NOMO-1 treated with DMSO at 0.1 percent for 48 hours (cell line): ENCODE measurements around the gene PCSK5.

Experiments
- DNase-seq: peaks from one replicate; lab custom pipeline; 2025; ENCODE audit not compliant: unreplicated experiment; lab: John Stamatoyannopoulos, UW

Gene PCSK5

GRCh38 chr9:76115982-76116646, 225.6 kb downstream of the PCSK5 start:
- DNase-seq = no peak

- DNase-seq = no peak
These were observed 226.4 kb downstream of the PCSK5 start for GRCh38 chr9:76116913-76117312.

DNA sequence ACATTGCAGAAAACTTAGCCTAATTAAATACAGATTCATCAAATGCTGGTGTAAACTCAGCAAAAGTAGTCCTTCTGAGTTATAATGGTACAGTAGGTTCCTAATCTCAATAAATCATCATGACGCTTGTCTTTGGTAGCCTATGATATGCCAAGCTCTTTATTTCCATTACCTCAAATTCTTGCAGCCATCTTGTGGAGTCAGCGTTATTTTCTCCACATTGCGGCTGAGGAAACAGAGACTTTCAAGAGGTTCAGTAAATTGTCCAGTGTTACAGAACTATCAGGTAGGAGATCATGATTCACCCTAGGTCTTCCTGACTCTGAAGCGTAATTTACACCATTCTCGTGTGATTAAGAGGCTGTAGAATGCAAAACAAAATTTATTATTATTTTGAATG, 237.2 kb downstream of the PCSK5 start:
- DNase-seq = no peak

DNA sequence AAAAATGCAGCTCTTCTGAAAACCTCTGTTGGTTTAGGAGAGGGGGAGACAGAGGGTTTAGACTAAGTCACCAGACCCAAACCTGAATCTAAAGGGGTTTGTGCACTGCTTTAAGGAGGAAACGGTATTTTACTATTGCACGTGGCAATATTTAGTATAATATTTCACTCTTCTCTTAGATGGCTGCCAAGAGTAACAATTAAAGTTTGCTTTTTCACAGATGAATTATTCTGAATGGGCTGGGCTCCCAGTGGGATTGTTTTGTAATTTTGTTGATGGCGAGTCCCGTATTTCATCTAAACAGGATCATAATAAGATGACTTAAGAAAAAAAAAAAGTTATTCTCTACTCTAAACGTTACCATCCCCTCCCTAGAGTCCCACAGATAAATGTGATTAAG, 245.4 kb downstream of the PCSK5 start:
- no peak for DNase-seq

DNA sequence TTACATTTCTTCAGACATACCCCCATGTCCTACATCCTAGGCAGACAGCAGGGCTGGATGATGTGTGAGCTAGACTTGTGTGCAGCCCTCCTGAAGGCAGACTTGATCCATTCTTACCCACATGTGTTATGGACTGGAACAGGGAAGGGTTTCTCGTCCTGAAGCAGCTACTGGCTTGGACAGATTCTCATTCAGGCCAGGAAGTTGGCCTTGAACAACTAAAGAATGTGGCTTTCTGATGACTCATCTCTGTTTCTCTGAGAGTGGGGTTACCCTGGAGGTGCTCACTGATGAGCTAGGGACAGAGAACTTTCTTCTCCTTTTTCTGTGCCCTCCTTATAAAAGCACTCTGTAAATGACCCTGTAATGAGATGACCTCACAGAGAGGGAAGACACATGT, 246.5 kb downstream of the PCSK5 start:
- peak; percentile 43 for DNase-seq

GRCh38 chr9:76137931-76138330, 247.5 kb downstream of the PCSK5 start:
- DNase-seq = no peak

GRCh38 chr9:76138360-76138759, 247.9 kb downstream of the PCSK5 start:
- no peak for DNase-seq

GRCh38 chr9:76143834-76144233, 253.4 kb downstream of the PCSK5 start:
- peak; percentile 10 for DNase-seq

GRCh38 chr9:76150013-76150412, 259.5 kb downstream of the PCSK5 start:
- DNase-seq = no peak

DNA sequence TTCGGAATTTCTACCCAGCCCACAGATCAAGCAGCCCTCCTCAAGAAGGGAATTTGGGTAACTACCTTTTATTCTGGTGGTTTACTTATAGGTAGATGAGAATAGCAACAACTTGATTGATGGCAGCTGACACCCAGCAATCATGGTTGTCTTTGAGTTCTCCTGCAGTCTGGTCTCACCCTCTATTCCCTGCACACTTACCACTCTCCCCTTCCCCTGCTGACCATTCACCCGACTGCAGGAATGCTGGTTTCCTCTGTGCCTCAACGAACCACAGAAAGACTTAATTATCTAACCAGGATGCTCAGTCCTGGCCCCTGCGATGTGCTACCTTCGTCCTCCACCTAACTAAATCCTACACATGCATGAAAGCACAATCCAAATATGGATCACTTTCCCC, 260.8 kb downstream of the PCSK5 start:
- no peak for DNase-seq

DNA sequence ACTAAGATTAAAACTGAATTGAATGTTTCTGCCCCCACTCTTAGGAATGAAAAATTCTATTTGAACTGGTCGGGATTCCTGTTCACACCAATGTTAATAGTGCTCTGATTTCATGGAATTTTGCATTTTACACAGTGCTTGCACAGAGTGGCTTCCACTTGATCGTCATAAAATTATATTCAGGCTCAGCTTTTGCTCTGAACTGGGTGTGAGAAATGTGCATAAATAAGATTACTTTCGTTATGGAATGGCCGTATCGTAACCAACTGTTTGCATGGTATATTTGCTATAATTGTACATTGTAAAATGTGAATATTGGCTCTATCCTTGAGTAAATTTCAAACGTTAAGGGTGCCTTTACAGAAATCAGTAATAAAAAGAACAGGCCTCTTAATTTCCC, 262.9 kb downstream of the PCSK5 start:
- DNase-seq = no peak

- no peak for DNase-seq
These were observed 263.6 kb downstream of the PCSK5 start for GRCh38 chr9:76153902-76154629.

- no peak for DNase-seq
These were observed 264.9 kb downstream of the PCSK5 start for GRCh38 chr9:76155361-76155760.

- DNase-seq = no peak
These were observed 268.2 kb downstream of the PCSK5 start for GRCh38 chr9:76158713-76159112.

DNA sequence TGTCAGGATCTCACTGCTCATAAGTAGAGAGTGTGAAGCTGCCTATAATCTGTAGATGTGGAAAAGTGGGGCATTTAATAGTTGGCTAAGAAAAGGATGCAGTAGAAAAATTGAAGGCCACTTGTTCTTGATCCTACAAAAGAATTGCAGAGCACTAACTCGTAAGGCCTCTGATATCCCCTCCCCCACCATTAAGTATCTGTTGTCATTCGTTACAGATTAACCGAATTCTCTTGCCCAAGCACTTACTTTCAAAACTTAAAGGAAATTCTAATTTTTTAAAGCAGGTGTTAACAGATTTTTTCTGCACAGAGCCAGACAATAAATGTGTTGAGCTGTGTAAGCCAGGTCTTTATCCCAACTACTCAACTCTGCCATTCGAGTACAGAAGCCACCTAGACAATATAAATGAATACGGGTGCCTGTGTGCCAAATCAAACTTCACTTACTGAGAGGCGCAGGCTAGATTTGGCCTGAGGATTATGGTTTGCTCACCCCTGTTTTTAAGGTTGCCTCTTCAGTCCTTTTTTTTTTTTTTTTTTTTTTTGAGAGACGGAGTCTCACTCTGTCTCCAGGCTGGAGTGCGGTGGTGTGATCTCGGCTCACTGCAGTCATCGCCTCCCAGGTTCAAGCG, 268.9 kb downstream of the PCSK5 start:
- DNase-seq = no peak

GRCh38 chr9:76161106-76161505, 270.6 kb downstream of the PCSK5 start:
- no peak for DNase-seq

DNA sequence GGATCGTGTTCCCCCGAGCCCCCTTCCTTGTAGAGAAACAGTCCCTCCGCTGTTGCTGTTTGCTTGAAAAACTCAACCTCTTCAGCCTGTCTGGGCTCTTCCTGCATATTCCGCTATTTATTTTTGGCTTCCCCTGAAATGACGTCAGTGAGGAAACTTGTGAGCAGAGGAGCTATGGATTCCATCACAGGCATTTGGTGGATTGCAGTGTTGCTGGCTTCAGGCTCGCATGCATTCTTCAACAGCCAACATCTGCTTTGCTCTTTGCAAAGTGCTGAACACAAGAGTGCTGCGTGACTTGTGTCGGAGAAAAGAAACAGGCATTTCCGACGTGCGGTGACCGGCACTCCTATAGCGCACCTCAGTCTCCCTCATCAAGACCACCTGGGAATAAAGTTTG, 271.1 kb downstream of the PCSK5 start:
- no peak for DNase-seq

DNA sequence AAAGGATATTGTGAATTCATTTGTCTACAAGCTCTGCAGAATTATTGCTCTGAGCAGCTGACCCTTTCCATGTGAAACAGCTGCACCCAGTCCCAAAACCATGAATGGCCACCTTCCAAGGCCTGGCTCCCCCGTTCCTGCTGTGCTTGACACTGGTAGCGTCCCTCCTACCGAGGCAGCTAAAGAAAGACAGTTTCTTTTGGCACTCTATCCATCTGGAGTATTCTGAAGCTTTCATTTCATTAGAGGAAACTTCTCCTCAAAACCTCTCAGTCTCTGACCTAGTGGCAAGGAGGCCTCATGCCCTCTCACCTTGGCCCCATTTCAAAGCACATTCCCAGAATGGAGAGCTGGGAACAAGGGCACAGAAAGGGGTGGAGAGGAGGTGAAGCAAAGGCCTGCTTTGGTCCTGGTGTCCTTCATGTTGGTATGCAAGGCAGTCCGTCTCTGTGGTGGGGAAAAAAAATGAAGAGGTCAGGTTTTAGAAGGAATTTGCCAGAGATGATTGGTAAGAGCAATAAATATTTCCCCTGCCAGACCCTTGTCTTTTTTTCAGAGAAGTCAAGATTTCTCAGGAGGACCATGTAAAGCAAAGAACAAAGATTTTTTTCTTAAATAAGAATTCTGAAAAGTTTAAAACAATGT, 271.7 kb downstream of the PCSK5 start:
- DNase-seq = no peak

DNA sequence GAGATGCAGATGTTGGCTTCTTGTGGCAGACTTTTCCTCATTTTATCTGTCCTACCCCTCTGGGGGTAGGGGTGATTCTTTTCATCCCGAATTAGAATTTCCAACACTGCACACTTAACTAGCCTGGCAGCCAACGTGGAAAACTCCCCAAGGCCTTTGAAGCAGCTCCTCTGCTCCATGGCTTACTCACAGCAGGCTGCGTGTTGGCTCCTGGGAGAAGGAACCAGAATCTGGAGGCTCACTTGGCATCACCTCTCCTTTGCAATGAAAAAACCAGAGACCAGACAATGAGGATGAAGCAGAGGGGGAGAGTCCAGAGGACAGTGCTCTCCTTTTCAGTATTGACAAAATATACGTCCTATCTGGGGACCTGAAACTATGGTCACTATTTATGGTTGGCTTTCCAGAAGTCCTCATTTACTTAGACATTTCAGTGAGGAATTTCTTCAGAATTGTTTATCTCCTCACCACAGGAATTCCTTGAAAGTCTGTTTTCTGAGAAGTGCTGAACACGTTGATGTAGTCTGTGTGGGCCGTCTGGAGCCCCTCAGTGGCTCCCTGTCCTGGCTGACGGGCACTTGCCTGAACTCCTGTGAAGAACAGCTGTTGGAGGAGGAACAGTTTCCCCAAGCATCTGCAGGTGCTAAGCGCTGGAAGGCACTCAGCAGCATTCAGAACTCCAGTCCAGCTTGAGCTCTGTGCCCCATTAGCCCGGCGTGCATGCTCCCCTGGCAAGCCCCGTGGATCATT, 272.5 kb downstream of the PCSK5 start:
- DNase-seq = no peak

- peak; percentile 88 for DNase-seq
These were observed 276.1 kb downstream of the PCSK5 start for GRCh38 chr9:76166526-76166925.

- no peak for DNase-seq
These were observed 285.7 kb downstream of the PCSK5 start for GRCh38 chr9:76176171-76176570.
